Duodenal mucosa (tissue), 2 donors: ENCODE measurements around the gene ST6GALNAC4.
A peak's percentile ranks its signal among the peaks of the same experiment; 100 is the strongest.

ENCODE experiments used
- H3K27ac ChIP-seq: one replicate; pipeline ENCODE4 v1.7.0; 2013; ENCODE audit warnings: low read depth, low read length
- H3K27me3 ChIP-seq, 2 donors: one replicate each; pipeline ENCODE4 v1.7.0; 2013; ENCODE audit warnings: low read length in 2 of 2, control low read depth in 1 of 2; ENCODE audit not compliant: insufficient read depth in 2 of 2, control insufficient read depth in 1 of 2
- H3K36me3 ChIP-seq, 2 donors: one replicate each; pipeline ENCODE4 v1.7.0; 2013; ENCODE audit warnings: low read length in 2 of 2, control low read depth in 1 of 2; ENCODE audit not compliant: insufficient read depth in 2 of 2, control insufficient read depth in 1 of 2
- H3K4me1 ChIP-seq, 2 donors: one replicate each; pipeline ENCODE4 v1.7.0; 2013; ENCODE audit warnings: low read length in 2 of 2, control low read depth in 1 of 2; ENCODE audit not compliant: insufficient read depth in 2 of 2, control insufficient read depth in 1 of 2
- H3K4me3 ChIP-seq, 2 donors: one replicate each; pipeline ENCODE4 v1.7.0; 2013; ENCODE audit warnings: low read length in 2 of 2, low read depth in 1 of 2
- H3K9ac ChIP-seq, 2 donors: one replicate each; pipeline ENCODE4 v1.7.0; 2013; ENCODE audit warnings: low read length in 2 of 2, low read depth in 1 of 2
- H3K9me3 ChIP-seq, 2 donors: one replicate each; pipeline ENCODE4 v1.7.0; 2013; ENCODE audit warnings: low read length in 2 of 2, control low read depth in 1 of 2; ENCODE audit not compliant: control insufficient read depth in 1 of 2

ST6GALNAC4 gene

GRCh38 chr9:127878001-127878651, 38.7 kb downstream of the ST6GALNAC4 start:
- H3K36me3 ChIP-seq: no peaks in the 10 kb centered on the region
- peak overlapping the region; percentile 42 to 70 for H3K9ac ChIP-seq
- H3K9me3 ChIP-seq: no peaks in the 10 kb centered on the region
- H3K27me3 ChIP-seq: no peaks in the 10 kb centered on the region
- peak overlapping the region; percentile 65 to 76 for H3K4me3 ChIP-seq
- peaks cover 11 to 31% of the 10 kb centered on the region in 2 donors for H3K4me1 ChIP-seq
- no peak overlapping the region for H3K27ac ChIP-seq

GRCh38 chr9:127877566-127877998, 39.3 kb downstream of the ST6GALNAC4 start, which contains the start of gene AK1:
TSS of gene AK1 (minus strand) at chr9:127877675. CDS start at chr9:127874617, 3,058 bp downstream.
- H3K9ac ChIP-seq: peak within 1 kb of the TSS; percentile 46 to 70

GRCh38 chr9:127876764-127877562, 39.9 kb downstream of the ST6GALNAC4 start:
- peaks cover 11 to 31% of the 10 kb centered on the region in 2 donors for H3K4me1 ChIP-seq
- H3K9me3 ChIP-seq: no peaks in the 10 kb centered on the region
- H3K27me3 ChIP-seq: no peaks in the 10 kb centered on the region
- peak overlapping the region; percentile 65 to 76 for H3K4me3 ChIP-seq
- peak overlapping the region; percentile 35 to 46 for H3K9ac ChIP-seq
- H3K36me3 ChIP-seq: no peaks in the 10 kb centered on the region
- H3K27ac ChIP-seq: no peak overlapping the region

More at GRCh38 chr9:127877566-127877998, 39.3 kb downstream of the ST6GALNAC4 start, which contains the start of gene AK1:
- peaks cover 11 to 31% of the 10 kb centered on the region in 2 donors for H3K4me1 ChIP-seq
- no peak within 1 kb of the TSS for H3K27ac ChIP-seq
- no peaks in the 10 kb centered on the region for H3K36me3 ChIP-seq
- peak within 1 kb of the TSS; percentile 65 to 76 for H3K4me3 ChIP-seq
- H3K9me3 ChIP-seq: no peaks in the 10 kb centered on the region
- no peaks in the 10 kb centered on the region for H3K27me3 ChIP-seq

- Histone ChIP-seq H3K36me3 (no peaks in the 10 kb centered on the region), H3K4me1 (peaks cover 11 to 31% of the 10 kb centered on the region in 2 donors), H3K27me3 (no peaks in the 10 kb centered on the region), H3K9me3 (no peaks in the 10 kb centered on the region), H3K27ac (no peak overlapping the region), H3K9ac (no peak overlapping the region), H3K4me3 (peak overlapping the region; percentile 34 to 65)
Observed at GRCh38 chr9:127876026-127876763, 40.6 kb downstream of the ST6GALNAC4 start.

- peaks cover 0 to 5% of the 10 kb centered on the region in 2 donors for H3K36me3 ChIP-seq
- peaks cover 11 to 31% of the 10 kb centered on the region in 2 donors for H3K4me1 ChIP-seq
- H3K27me3 ChIP-seq: no peaks in the 10 kb centered on the region
- H3K27ac ChIP-seq: no peak overlapping the region
- H3K9me3 ChIP-seq: no peaks in the 10 kb centered on the region
- H3K9ac ChIP-seq: no peak overlapping the region
- peak overlapping the region in 1 of 2 donors; percentile 2 for H3K4me3 ChIP-seq
Observed at GRCh38 chr9:127875306-127875966, 41.4 kb downstream of the ST6GALNAC4 start.

- Histone ChIP-seq H3K4me1 (peaks cover 11 to 31% of the 10 kb centered on the region in 2 donors), H3K9ac (no peak overlapping the region), H3K4me3 (no peak overlapping the region), H3K27ac (no peak overlapping the region), H3K27me3 (no peaks in the 10 kb centered on the region), H3K36me3 (peaks cover 0 to 5% of the 10 kb centered on the region in 2 donors), H3K9me3 (no peaks in the 10 kb centered on the region)
Observed at GRCh38 chr9:127874301-127875221, 42.3 kb downstream of the ST6GALNAC4 start.

- no peak overlapping the region for H3K27ac ChIP-seq
- H3K4me1 ChIP-seq: peaks cover 11 to 31% of the 10 kb centered on the region in 2 donors
- H3K27me3 ChIP-seq: no peaks in the 10 kb centered on the region
- no peaks in the 10 kb centered on the region for H3K9me3 ChIP-seq
- peaks cover 0 to 5% of the 10 kb centered on the region in 2 donors for H3K36me3 ChIP-seq
- no peak overlapping the region for H3K4me3 ChIP-seq
- H3K9ac ChIP-seq: no peak overlapping the region
Observed at GRCh38 chr9:127873886-127874285, 43.0 kb downstream of the ST6GALNAC4 start.

GRCh38 chr9:127873223-127873691, 43.6 kb downstream of the ST6GALNAC4 start:
- no peaks in the 10 kb centered on the region for H3K9me3 ChIP-seq
- H3K36me3 ChIP-seq: peaks cover 0 to 5% of the 10 kb centered on the region in 2 donors
- peaks cover 11 to 30% of the 10 kb centered on the region in 2 donors for H3K4me1 ChIP-seq
- H3K27me3 ChIP-seq: no peaks in the 10 kb centered on the region
- no peak overlapping the region for H3K4me3 ChIP-seq
- no peak overlapping the region for H3K27ac ChIP-seq
- no peak overlapping the region for H3K9ac ChIP-seq
